Placental epithelial cell (primary cell): Measurements from ENCODE around the gene HSPA13. TPM values are rescaled to one million over a fixed set of nuclear protein-coding genes. Genes with fewer than 3 reads are reported as not detected.

Experiments used
- total RNA-seq: library from RNA; depleted of rRNA; stranded (reverse); fragments of >200 nt; gene quantifications from 2 replicates; pipeline ENCODE4 v1.2.3, GENCODE V29; 2012

HSPA13 gene
- total RNA-seq, result 27.5 and 49.3 TPM in 2 replicates

GRCh38 chr21:14382835-14383595, at the start of gene HSPA13:
TSS of gene HSPA13 (minus strand) at chr21:14383146. CDS start at chr21:14383119, 27 bp downstream.

Other genes with a start within 250 kb of the HSPA13 start
- gene LIPI, start 172.2 kb downstream of the HSPA13 start, total RNA-seq, result not detected in 2 replicates
- gene RBM11, start 167.0 kb downstream of the HSPA13 start, total RNA-seq, result under 0.01 TPM in 1 of 2 replicates, not detected in the other
- not detected in 2 replicates for gene SAMSN1, start 163.2 kb upstream of the HSPA13 start, total RNA-seq